Measurements from ENCODE around the gene SIRT3. TPM values are rescaled to one million over a fixed set of nuclear protein-coding genes. Genes with fewer than 3 reads are reported as not detected.

SIRT3 gene
- total RNA-seq, 2 donors from 2014 or later, result 15.1 to 16.9 TPM

DNA sequence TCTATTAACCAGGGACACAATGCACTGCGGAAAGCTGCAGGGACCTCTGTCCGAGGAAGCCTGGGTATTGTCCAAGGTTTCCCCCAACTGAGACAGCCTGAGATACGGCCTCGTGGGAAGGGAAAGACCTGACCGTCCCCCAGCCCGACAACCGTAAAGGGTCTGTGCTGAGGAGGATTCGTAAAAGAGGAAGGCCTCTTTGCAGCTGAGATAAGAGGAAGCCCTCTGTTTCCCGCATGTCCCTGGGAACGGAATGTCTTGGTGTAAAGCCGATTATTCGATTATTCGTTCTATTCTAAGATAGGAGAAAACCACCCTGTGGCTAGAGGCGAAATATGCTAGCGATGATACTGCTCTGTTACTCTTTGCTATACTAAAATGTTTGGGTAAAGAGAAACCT lies 34.2 kb downstream of the SIRT3 start:
- H3K27me3 ChIP-seq, result no peaks in the 10 kb centered on the region
- H3K4me3 ChIP-seq, result no peak overlapping the region
- no peaks in the 10 kb centered on the region for H3K9me3 ChIP-seq
- H3K4me1 ChIP-seq, result peaks cover 8% of the 10 kb centered on the region
- TF ChIP-seq, protein P1, sequence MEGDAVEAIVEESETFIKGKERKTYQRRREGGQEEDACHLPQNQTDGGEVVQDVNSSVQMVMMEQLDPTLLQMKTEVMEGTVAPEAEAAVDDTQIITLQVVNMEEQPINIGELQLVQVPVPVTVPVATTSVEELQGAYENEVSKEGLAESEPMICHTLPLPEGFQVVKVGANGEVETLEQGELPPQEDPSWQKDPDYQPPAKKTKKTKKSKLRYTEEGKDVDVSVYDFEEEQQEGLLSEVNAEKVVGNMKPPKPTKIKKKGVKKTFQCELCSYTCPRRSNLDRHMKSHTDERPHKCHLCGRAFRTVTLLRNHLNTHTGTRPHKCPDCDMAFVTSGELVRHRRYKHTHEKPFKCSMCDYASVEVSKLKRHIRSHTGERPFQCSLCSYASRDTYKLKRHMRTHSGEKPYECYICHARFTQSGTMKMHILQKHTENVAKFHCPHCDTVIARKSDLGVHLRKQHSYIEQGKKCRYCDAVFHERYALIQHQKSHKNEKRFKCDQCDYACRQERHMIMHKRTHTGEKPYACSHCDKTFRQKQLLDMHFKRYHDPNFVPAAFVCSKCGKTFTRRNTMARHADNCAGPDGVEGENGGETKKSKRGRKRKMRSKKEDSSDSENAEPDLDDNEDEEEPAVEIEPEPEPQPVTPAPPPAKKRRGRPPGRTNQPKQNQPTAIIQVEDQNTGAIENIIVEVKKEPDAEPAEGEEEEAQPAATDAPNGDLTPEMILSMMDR (IDR thresholded peaks at IDR 0.05), result no peak
- DNase-seq, result peak; percentile 14
- no peak overlapping the region for H3K27ac ChIP-seq
- H3K9ac ChIP-seq (ENCODE audit: low read depth in 2 of 2, low read length in 2 of 2), result no peak overlapping the region
- intact Hi-C loops (cut with DNase I), result no loop called here
- H3K36me3 ChIP-seq, result peaks cover 10% of the 10 kb centered on the region

DNA sequence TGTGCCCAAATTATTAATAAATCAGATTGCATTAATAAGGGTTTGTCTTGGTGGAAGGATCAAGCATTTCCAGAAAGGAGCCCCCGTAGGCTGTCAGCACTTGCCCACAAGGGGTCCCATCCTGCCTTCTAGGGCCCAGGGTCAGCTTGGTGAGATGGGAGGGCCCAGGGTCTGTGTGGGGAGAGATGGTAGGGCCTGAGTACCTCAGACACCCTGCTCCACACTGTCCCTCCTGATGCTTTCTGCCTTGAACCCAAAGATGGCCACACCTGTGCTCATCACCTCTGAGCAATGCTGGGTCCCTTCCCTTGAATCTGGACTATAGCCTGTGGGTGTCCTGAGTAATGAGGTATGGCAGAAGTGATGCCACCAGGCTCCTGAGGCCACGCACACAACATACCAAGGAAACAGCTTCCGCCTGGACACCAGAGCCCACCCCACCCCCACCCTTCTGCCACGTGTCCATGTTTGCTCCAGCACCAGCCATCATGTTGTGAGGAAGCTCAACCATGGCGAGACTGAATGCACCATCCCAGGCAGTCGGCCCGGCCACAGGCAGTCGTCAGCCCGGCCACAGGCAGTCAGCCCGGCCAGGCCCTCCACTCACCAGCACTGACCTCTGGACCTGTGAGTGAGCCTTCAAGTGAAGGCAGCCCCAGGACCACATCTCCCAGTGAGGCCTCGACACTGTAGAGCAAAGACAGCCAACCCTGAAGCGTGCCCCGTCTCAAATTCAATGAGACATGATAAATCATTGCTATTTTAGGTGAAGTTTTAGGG lies 35.7 kb downstream of the SIRT3 start:
- intact Hi-C loops (cut with DNase I), result no loop called here
- TF ChIP-seq, protein P1 (IDR thresholded peaks at IDR 0.05), result no peak
- no peaks in the 10 kb centered on the region for H3K4me1 ChIP-seq
- no peak overlapping the region for H3K27ac ChIP-seq
- H3K9me3 ChIP-seq, result no peaks in the 10 kb centered on the region
- peak; percentile 12 for DNase-seq
- peaks cover 10% of the 10 kb centered on the region for H3K36me3 ChIP-seq
- H3K9ac ChIP-seq (ENCODE audit: low read depth in 2 of 2, low read length in 2 of 2), result no peak overlapping the region
- H3K27me3 ChIP-seq, result no peaks in the 10 kb centered on the region
- H3K4me3 ChIP-seq, result no peak overlapping the region

DNA sequence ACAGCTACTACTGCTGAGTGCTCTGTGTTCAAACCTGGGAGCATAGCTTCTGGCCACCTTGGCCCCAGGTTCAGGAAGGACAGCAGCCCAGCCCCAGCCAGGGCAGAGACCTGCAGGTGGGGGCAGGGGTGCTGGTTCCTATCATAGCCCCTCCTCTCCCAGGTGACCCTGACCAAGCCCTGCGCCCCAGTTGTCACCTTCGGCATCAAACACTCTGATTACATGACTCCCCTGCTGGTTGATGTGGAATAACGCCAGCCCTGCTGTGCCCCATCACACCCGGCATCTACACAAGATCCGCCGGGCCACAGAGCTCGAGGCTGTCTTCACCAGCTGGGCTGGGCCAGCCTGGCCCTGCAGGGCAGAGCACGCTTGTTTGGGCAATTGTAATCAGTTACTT lies 36.4 kb downstream of the SIRT3 start:
- H3K9ac ChIP-seq (ENCODE audit: low read depth in 2 of 2, low read length in 2 of 2), result no peak overlapping the region
- no peaks in the 10 kb centered on the region for H3K9me3 ChIP-seq
- no peak for DNase-seq
- intact Hi-C loops (cut with DNase I), result no loop called here
- TF ChIP-seq, protein P1 (IDR thresholded peaks at IDR 0.05), result no peak
- H3K4me3 ChIP-seq, result no peak overlapping the region
- peaks cover 8% of the 10 kb centered on the region for H3K36me3 ChIP-seq
- no peaks in the 10 kb centered on the region for H3K4me1 ChIP-seq
- no peak overlapping the region for H3K27ac ChIP-seq
- H3K27me3 ChIP-seq, result no peaks in the 10 kb centered on the region

DNA sequence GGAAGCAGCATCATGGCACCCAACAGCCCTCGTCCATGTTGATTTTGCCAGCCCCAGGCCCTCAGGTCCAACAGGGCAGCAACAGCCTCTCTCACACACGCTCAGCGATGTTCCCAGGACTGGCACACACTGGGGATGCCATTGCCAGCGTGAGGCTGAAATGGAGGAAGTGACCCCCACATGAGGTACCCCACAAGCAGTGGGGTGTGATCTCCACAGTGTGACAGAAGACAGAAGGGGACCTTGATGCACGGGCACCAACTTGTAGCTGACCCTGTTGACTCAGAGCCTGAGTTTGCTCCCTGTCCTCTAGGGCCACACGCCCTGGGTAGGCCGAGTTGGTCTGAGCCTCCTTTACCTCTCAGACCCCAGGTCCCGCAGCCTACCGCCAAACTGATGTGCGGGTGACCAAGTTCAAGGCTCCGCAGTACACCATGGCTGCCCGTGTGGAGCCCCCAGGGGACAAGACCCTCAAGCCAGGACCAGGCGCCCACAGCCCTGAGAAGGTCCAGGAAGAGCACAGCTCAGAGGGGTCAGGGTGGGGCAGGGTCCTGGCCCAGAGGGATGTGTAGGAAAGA lies 37.0 kb downstream of the SIRT3 start:
- intact Hi-C loops (cut with DNase I), result no loop called here
- H3K36me3 ChIP-seq, result peaks cover 2% of the 10 kb centered on the region
- DNase-seq, result peak; percentile 12
- no peaks in the 10 kb centered on the region for H3K4me1 ChIP-seq
- H3K27ac ChIP-seq, result no peak overlapping the region
- H3K9ac ChIP-seq (ENCODE audit: low read depth in 2 of 2, low read length in 2 of 2), result no peak overlapping the region
- H3K27me3 ChIP-seq, result no peaks in the 10 kb centered on the region
- H3K4me3 ChIP-seq, result no peak overlapping the region
- H3K9me3 ChIP-seq, result no peaks in the 10 kb centered on the region
- TF ChIP-seq, protein P1 (IDR thresholded peaks at IDR 0.05), result no peak

DNA sequence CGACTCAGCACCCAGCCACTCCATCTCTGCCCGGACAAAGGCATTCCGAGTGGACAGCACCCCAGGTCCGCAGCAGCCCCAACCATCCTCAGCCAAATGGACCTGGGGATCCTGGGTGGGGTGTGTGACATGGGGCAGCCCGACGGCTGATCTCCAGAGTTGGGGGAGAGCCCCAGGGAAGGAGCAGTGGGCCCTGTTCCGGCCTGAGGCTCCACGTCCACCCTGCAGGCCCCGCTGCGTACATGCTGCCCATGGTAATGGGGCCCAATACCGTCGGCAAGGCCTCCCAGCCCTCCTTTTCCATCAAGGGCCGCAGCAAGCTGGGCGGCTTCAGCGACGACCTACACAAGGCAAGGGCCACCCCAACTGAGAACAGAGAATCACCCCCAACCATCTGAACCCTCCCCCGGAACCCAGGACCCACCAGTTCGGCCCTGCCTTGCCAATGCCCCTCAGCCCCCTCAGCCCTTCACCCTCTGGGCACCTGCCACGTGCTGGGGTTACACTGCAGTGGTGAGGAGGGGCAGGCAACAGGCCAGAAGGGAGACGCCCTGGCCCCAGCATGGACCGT lies 37.8 kb downstream of the SIRT3 start:
- Histone ChIP-seq H3K27me3 (no peaks in the 10 kb centered on the region), H3K36me3 (no peaks in the 10 kb centered on the region), H3K9me3 (no peaks in the 10 kb centered on the region), H3K27ac (no peak overlapping the region), H3K4me3 (no peak overlapping the region), H3K9ac (ENCODE audit: low read depth in 2 of 2, low read length in 2 of 2) (no peak overlapping the region), H3K4me1 (no peaks in the 10 kb centered on the region)
- TF ChIP-seq, protein P1 (IDR thresholded peaks at IDR 0.05), result no peak
- no peak for DNase-seq
- intact Hi-C loops (cut with DNase I), result no loop called here

All from colonic mucosa (tissue), 4 donors.